ENCODE results near the gene TRAK1.

DNA sequence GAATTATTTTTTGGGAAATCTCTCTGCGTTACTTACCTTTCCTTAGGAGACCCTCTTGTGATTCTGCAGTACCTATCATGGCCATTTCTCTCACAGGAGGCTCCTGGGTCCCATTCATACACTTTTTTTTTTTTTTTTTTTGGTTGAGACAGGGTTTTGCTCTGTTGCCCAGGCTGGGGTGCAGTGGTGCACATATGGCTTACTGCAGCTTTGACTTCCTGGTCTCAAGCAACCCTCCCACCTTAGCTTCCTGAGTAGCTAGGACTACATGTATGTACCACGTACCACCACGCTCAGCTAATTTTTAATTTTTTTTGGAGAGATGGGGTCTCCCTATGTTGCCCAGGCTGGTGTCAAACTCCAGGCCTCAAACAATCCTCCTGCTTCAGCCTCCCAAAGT, 36.1 kb downstream of the TRAK1 start:
- TF ChIP-seq POLR2A (IDR thresholded peaks at IDR 0.05) (no peak), POLR2AphosphoS5 (IDR thresholded peaks at IDR 0.05) (no peak)
- TF ChIP-seq, protein P1, sequence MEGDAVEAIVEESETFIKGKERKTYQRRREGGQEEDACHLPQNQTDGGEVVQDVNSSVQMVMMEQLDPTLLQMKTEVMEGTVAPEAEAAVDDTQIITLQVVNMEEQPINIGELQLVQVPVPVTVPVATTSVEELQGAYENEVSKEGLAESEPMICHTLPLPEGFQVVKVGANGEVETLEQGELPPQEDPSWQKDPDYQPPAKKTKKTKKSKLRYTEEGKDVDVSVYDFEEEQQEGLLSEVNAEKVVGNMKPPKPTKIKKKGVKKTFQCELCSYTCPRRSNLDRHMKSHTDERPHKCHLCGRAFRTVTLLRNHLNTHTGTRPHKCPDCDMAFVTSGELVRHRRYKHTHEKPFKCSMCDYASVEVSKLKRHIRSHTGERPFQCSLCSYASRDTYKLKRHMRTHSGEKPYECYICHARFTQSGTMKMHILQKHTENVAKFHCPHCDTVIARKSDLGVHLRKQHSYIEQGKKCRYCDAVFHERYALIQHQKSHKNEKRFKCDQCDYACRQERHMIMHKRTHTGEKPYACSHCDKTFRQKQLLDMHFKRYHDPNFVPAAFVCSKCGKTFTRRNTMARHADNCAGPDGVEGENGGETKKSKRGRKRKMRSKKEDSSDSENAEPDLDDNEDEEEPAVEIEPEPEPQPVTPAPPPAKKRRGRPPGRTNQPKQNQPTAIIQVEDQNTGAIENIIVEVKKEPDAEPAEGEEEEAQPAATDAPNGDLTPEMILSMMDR (IDR thresholded peaks at IDR 0.05): no peak

Data from breast epithelium (tissue), 3 donors.